Ovary (tissue), 9 donors: ENCODE measurements around the gene TMEM143. TPM values are rescaled to one million over a fixed set of nuclear protein-coding genes. Genes with fewer than 3 reads are reported as not detected.

Experiments used
- DNase-seq, 5 donors: peaks; one replicate each; pipeline ENCODE4 v3.0.0-alpha.2; 2019 to 2020
- H3K27ac ChIP-seq, 2 donors: fragments of 200-600 bp; one replicate each; pipeline versions ENCODE4 v1.5.1 to v1.8.0; 2019 to 2022
- H3K27me3 ChIP-seq: fragments of 200-600 bp; one replicate; pipeline ENCODE4 v1.8.0; 2022
- H3K36me3 ChIP-seq: fragments of 200-600 bp; sonication (generic); one replicate; pipeline ENCODE4 v1.5.1; 2019
- H3K4me1 ChIP-seq: one replicate; pipeline ENCODE4 v1.8.1; 2013; ENCODE audit warnings: mild to moderate bottlenecking, moderate library complexity; ENCODE audit not compliant: insufficient read depth
- H3K4me3 ChIP-seq: fragments of 200-600 bp; sonication (generic); one replicate; pipeline ENCODE4 v1.5.1; 2017
- H3K9me3 ChIP-seq, 2 donors: fragments of 200-600 bp in 1 of 2; sonication (generic) in 1 of 2; one replicate each; pipeline versions ENCODE4 v1.5.1 to v1.8.1; 2013 to 2019; ENCODE audit warnings: mild to moderate bottlenecking in 1 of 2, moderate library complexity in 1 of 2
- EP300 ChIP-seq: sonication (generic); formaldehyde crosslinking; IDR thresholded peaks from one replicate; pipeline ENCODE4 v1.6.1; 2017; ENCODE audit warnings: antibody characterized with exemption
- POLR2A ChIP-seq: fragments of 450-650 bp; IDR thresholded peaks from one replicate; pipeline ENCODE4 v1.6.1; 2017; ENCODE audit warnings: antibody characterized with exemption, mild to moderate bottlenecking, moderate library complexity
- WGBS, 3 donors: extraction: QIAGEN DNeasy Blood & Tissue Kit in 1 of 3; methylation state at CpG; one replicate each; pipeline versions ENCODE4 v1.1.5 to v1.1.7; 2013 to 2017; 5-methylcytosine and 5-hydroxymethylcytosine counted together
- intact Hi-C, 4 donors: fragments of 100-400 bp; cut with DNase I; formaldehyde crosslinking; loops; one replicate each; pipeline versions ENCODE4 v1.11.0 to v1.15.1; 2022 to 2023
- polyA plus RNA-seq, 2 donors: library from polyadenylated mRNA; stranded (reverse); fragments of 200-250 nt in 1 of 2; fragments of 350-450 nt in 1 of 2; fragmentation: Illumina TruSeq in 1 of 2; extraction: RNeasy Lipid Tissue Mini Kit (QIAGEN cat#74804) in 1 of 2; gene quantifications; one replicate each; pipeline ENCODE4 v1.2.3, GENCODE V29; 2013 to 2014
- total RNA-seq, 7 donors: library from RNA; depleted of rRNA in 2 of 7; stranded (reverse); fragments of >200 nt in 2 of 7; fragmentation: NEBNext Ultra II Directional in 3 of 7; extraction: Animal tissue kit (Norgen Biotek cat#: 25700) in 3 of 7; gene quantifications; one replicate each; pipeline versions ENCODE4 v1.1.0 to v1.2.4, GENCODE V29; 2016 to 2023
- TF ChIP-seq, protein P1 (sequence below), 3 donors: fragments of 450-650 bp in 2 of 3; fragments of 200-600 bp in 1 of 3; IDR thresholded peaks; one replicate each; pipeline versions ENCODE4 v1.5.1 to v1.8.0; 2016 to 2022; ENCODE audit warnings: antibody characterized with exemption in 3 of 3, mild to moderate bottlenecking in 1 of 3
- donor health status: DM: no; HTN: no; CAD: no; lungs with moderate emphysema.
- donor health status: DM: no; HTN: no; CAD: no.
- donor health status: Bipolar disorder and iron deficiency.
- donor health status: DM: yes; HTN: yes; CAD: no.
- donor health status: DM: no; HTN: no; CAD: no.
- donor health status: DM: yes; HTN: yes; CAD: no.

TMEM143 gene
- total and polyA plus RNA-seq, 9 donors: 3.3 to 9.7 (median 6.9) TPM

DNA sequence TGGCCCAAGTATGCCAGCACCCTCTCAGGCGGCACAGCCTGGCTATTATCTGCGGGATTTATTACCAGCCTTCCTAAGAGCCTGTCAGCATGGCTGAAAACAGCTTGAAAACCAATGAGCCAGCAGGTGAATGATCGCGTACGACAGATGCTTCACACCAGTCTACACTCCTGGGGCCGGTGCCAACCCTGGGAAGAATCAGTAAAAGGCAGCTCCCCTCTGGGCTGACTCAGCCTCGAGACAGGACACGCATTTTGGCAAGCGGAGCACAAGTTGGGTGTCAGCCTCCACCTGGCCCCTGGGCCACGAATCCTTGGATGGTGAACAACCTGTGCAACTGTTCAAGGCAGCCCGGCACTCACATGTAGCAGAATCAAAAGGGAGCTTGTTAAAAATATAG is 22.7 kb downstream of the TMEM143 start:
- DNase-seq: no peak
- no peaks in the 10 kb centered on the region for H3K9me3 ChIP-seq
- no peaks in the 10 kb centered on the region for H3K27me3 ChIP-seq
- no peaks in the 10 kb centered on the region for H3K36me3 ChIP-seq
- WGBS, 3 donors: 82 to 91% (median 87%) methylated on average over 11 of the region's 11 CpGs
- intact Hi-C loops: loop anchor here in 1 of 4 donors (10.0 kb wide), 1 partner anchor 56 kb away; no protein-coding TSS in a partner anchor
- no peak overlapping the region for H3K27ac ChIP-seq
- H3K4me3 ChIP-seq: no peak overlapping the region
- no peaks in the 10 kb centered on the region for H3K4me1 ChIP-seq
- no peak for TF ChIP-seq POLR2A
- TF ChIP-seq EP300: no peak
- TF ChIP-seq, protein P1, sequence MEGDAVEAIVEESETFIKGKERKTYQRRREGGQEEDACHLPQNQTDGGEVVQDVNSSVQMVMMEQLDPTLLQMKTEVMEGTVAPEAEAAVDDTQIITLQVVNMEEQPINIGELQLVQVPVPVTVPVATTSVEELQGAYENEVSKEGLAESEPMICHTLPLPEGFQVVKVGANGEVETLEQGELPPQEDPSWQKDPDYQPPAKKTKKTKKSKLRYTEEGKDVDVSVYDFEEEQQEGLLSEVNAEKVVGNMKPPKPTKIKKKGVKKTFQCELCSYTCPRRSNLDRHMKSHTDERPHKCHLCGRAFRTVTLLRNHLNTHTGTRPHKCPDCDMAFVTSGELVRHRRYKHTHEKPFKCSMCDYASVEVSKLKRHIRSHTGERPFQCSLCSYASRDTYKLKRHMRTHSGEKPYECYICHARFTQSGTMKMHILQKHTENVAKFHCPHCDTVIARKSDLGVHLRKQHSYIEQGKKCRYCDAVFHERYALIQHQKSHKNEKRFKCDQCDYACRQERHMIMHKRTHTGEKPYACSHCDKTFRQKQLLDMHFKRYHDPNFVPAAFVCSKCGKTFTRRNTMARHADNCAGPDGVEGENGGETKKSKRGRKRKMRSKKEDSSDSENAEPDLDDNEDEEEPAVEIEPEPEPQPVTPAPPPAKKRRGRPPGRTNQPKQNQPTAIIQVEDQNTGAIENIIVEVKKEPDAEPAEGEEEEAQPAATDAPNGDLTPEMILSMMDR (IDR thresholded peaks at IDR 0.05): no peak

DNA sequence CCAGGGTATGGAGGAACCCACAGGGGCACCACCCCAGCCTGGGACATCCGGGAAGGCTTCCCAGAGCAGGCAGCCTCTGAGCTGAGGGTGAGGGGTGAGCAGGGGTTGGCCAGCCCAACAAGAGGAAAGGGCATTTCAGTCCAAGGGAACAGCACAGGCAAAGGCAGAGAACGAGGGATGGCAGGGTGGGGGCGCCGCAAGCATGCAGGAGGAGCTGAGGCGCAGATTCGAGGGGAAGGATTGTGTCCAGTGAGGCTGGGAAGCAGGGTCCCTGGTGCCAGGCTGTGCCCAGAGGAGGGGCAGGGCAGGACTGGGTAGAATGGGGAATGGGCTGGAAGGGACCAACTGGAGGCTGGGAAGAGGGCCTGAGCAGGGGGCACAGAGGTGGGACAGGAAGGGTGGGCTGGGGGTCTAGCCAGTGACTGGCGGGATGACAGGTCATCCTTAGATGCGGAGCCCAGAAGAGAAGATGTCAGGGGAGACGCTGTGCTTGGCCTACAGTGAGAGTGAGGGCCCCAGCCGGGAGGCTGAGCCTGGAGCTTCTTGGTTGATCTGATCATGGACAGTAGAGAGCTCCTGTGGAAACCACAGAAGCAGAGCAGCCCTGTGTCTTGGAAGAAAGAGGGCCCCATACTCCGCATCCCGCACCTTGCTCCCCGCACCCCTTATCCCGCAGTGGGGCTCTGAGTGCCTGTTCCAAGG is 24.8 kb downstream of the TMEM143 start:
- Histone ChIP-seq H3K9me3 (no peaks in the 10 kb centered on the region), H3K36me3 (no peaks in the 10 kb centered on the region), H3K4me1 (no peaks in the 10 kb centered on the region), H3K27ac (no peak overlapping the region), H3K27me3 (no peaks in the 10 kb centered on the region), H3K4me3 (no peak overlapping the region)
- intact Hi-C loops: no loop called here
- TF ChIP-seq EP300: no peak
- TF ChIP-seq, protein P1 (IDR thresholded peaks at IDR 0.05): no peak
- no peak for TF ChIP-seq POLR2A
- WGBS, 3 donors: 90 to 92% (median 91%) methylated on average over 14 of the region's 14 CpGs
- no peak for DNase-seq

DNA sequence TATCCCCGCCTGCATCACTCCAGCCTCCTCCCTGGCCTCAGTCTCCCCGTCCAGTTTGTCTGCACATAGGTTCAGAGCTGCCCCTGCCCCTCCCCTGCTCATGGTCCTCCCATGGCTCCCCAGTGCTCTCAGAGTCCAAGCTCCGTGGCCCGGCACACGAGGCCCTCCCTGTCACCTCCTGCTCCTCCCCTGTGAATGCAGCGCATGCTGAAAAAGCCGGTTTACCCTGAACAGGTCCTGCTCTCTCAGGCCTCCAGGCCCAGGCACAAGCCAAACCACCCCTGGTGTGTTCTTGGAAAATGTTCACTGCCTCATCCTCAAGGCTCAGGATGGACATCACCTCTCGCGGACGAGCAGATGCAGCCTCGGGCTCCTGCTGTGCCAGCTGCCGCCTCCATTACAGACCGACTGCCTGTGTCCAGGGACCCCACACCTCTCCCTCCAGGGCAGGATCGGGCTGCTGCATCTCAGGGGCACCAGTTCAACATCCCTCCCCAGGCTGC is 25.4 kb downstream of the TMEM143 start:
- Histone ChIP-seq H3K9me3 (no peaks in the 10 kb centered on the region), H3K27me3 (no peaks in the 10 kb centered on the region), H3K27ac (no peak overlapping the region), H3K4me3 (no peak overlapping the region), H3K4me1 (peaks cover 2% of the 10 kb centered on the region), H3K36me3 (no peaks in the 10 kb centered on the region)
- TF ChIP-seq POLR2A: no peak
- TF ChIP-seq, protein P1 (IDR thresholded peaks at IDR 0.05): no peak
- no peak for TF ChIP-seq EP300
- WGBS, 3 donors: 92 to 96% (median 94%) methylated on average over 13 to 14 of the region's 14 CpGs
- no peak for DNase-seq
- intact Hi-C loops: no loop called here

DNA sequence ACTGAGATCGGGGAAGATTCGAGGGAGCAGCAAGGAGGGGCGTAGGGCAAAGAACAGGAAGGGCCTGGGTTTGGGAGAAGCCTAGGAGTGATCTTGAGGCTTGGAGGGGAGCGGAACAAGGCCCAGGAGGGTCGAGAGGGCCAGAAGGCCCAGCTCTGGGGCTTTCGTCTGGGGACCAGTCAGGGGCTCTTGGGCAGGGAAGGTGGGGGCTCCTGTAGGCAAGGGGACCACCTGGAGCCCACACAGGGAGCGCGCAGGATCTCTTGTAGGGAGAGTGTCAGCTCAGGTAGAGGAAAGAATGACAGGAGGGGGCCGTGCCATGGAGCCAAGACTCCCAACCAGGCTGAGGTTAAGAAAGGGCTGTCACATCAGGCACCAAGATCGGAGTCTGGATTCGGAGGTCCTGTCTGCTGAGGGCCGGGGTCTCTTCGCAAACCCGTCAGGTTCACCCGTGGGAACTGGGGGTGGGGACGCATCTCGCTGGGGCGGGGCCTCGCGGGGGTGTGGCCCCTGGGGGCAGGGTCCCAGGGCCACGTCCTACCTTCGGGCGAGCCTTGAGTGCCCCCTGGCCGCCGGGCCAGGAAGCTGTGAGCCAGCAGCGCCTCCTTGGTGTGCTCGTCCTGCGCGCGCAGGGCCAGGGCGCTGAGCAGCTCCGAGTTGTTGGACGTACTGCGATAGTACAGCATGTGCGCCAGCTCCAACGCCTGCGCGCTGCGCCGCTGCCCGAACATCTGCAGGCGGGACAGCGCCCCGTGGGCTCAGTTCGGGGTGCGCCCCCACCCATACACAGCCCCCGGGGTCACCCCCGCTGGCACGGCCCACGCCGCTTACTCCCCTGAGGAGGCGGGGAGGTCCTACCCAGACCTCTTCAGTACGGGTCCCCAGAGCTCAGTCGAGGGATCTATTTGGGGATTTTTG is 30.0 kb downstream of the TMEM143 start:
- TF ChIP-seq, protein P1 (IDR thresholded peaks at IDR 0.05): peak; percentile 76 to 80 (median 80)
- peak; percentile 36 for TF ChIP-seq POLR2A
- no peak for TF ChIP-seq EP300
- Histone ChIP-seq H3K4me1 (peaks cover 8% of the 10 kb centered on the region), H3K36me3 (no peaks in the 10 kb centered on the region), H3K4me3 (peak overlapping the region; percentile 33), H3K9me3 (no peaks in the 10 kb centered on the region), H3K27ac (peak overlapping the region; percentile 79 to 81), H3K27me3 (no peaks in the 10 kb centered on the region)
- peak; percentile 86 to 95 (median 87) for DNase-seq
- 8 to 11% (median 9%) methylated on average over 31 to 54 of the region's 54 CpGs for WGBS, 3 donors
- intact Hi-C loops: no loop called here
